Measurements from ENCODE around the gene ZC3H12A. TPM values are rescaled to one million over a fixed set of nuclear protein-coding genes. Genes with fewer than 3 reads are reported as not detected.

The ZC3H12A gene
- polyA plus RNA-seq, 3 donors = 5.2 to 155 (median 5.8) TPM

GRCh38 chr1:37446874-37447273, 27.5 kb upstream of the ZC3H12A start:
- peak overlapping the region in 1 of 7 donors; percentile 31 for H3K27ac Mint-ChIP-seq
- WGBS (ENCODE audit: insufficient coverage) = 94% methylated on average over 2 of the region's 6 CpGs

GRCh38 chr1:37448185-37448584, 26.2 kb upstream of the ZC3H12A start:
- Histone ChIP-seq H3K27ac (ENCODE audit: low read depth in 1 of 2, low read length in 2 of 2) (no peak overlapping the region), H3K4me2 (replicated peaks; ENCODE audit: extremely low read depth, low read length, poor library complexity, severe bottlenecking) (no peak overlapping the region), H3K4me1 (ENCODE audit: control insufficient read depth in 1 of 2, insufficient read depth in 2 of 2, low read length in 2 of 2) (peaks cover 11 to 23% of the 10 kb centered on the region in 2 donors), H3K9me3 (replicated peaks in 1 of 2; ENCODE audit: control insufficient read depth in 1 of 2, insufficient read depth in 1 of 2, low read length in 2 of 2) (no peaks in the 10 kb centered on the region), H3K79me2 (ENCODE audit: insufficient read depth, low read length) (no peaks in the 10 kb centered on the region), H3K27me3 (ENCODE audit: control insufficient read depth in 2 of 2, insufficient read depth in 2 of 2, low read length in 2 of 2) (peaks cover 0 to 4% of the 10 kb centered on the region in 2 donors), H3K4me3 (replicated peaks in 1 of 3; ENCODE audit: low read depth in 2 of 3, low read length in 3 of 3) (no peak overlapping the region), H4K20me1 (ENCODE audit: insufficient read depth, low read length) (no peaks in the 10 kb centered on the region), H3K9ac (ENCODE audit: insufficient read depth, low read length, poor library complexity, severe bottlenecking) (no peak overlapping the region), H2AFZ (ENCODE audit: insufficient read depth, low read depth, low read length, poor library complexity, severe bottlenecking) (no peak overlapping the region), H3K36me3 (replicated peaks in 1 of 2; ENCODE audit: control insufficient read depth in 1 of 2, insufficient read depth in 2 of 2, low read length in 2 of 2) (no peaks in the 10 kb centered on the region)
- intact Hi-C loops (cut with micrococcal nuclease) = no loop called here
- DNase-seq = no peak
- Mint-ChIP-seq H3K36me3 (no peaks in the 10 kb centered on the region), H3K27me3 (ENCODE audit: low read depth in 3 of 3) (peaks cover 5 to 8% (median 7%) of the 10 kb centered on the region in 3 donors), H3K4me3 (no peak overlapping the region), H3K4me1 (peaks cover 13% of the 10 kb centered on the region), H3K27ac (peak overlapping the region in 3 of 7 donors; percentile 7 to 75 (median 60)), H3K9me3 (no peaks in the 10 kb centered on the region)
- WGBS (ENCODE audit: insufficient coverage) = 71% methylated on average over 2 of the region's 2 CpGs
- TF ChIP-seq CTCF (IDR thresholded peaks at IDR 0.05) = no peak

More at GRCh38 chr1:37446874-37447273, 27.5 kb upstream of the ZC3H12A start:
- Histone ChIP-seq H3K4me2 (replicated peaks; ENCODE audit: extremely low read depth, low read length, poor library complexity, severe bottlenecking) (no peak overlapping the region), H2AFZ (ENCODE audit: insufficient read depth, low read depth, low read length, poor library complexity, severe bottlenecking) (no peak overlapping the region), H4K20me1 (ENCODE audit: insufficient read depth, low read length) (no peaks in the 10 kb centered on the region), H3K79me2 (ENCODE audit: insufficient read depth, low read length) (no peaks in the 10 kb centered on the region), H3K4me3 (replicated peaks in 1 of 3; ENCODE audit: low read depth in 2 of 3, low read length in 3 of 3) (no peak overlapping the region), H3K36me3 (replicated peaks in 1 of 2; ENCODE audit: control insufficient read depth in 1 of 2, insufficient read depth in 2 of 2, low read length in 2 of 2) (no peaks in the 10 kb centered on the region), H3K4me1 (ENCODE audit: control insufficient read depth in 1 of 2, insufficient read depth in 2 of 2, low read length in 2 of 2) (peaks cover 11 to 23% of the 10 kb centered on the region in 2 donors), H3K9me3 (replicated peaks in 1 of 2; ENCODE audit: control insufficient read depth in 1 of 2, insufficient read depth in 1 of 2, low read length in 2 of 2) (no peaks in the 10 kb centered on the region), H3K27ac (ENCODE audit: low read depth in 1 of 2, low read length in 2 of 2) (no peak overlapping the region), H3K9ac (ENCODE audit: insufficient read depth, low read length, poor library complexity, severe bottlenecking) (no peak overlapping the region), H3K27me3 (ENCODE audit: control insufficient read depth in 2 of 2, insufficient read depth in 2 of 2, low read length in 2 of 2) (peaks cover 0 to 6% of the 10 kb centered on the region in 2 donors)
- no peak overlapping the region for H3K4me3 Mint-ChIP-seq
- no peaks in the 10 kb centered on the region for H3K36me3 Mint-ChIP-seq
- H3K4me1 Mint-ChIP-seq = peaks cover 13% of the 10 kb centered on the region
- H3K27me3 Mint-ChIP-seq (ENCODE audit: low read depth in 3 of 3) = peaks cover 11 to 17% (median 15%) of the 10 kb centered on the region in 3 donors
- no peak for TF ChIP-seq CTCF (IDR thresholded peaks at IDR 0.05)
- H3K9me3 Mint-ChIP-seq = peaks cover 0 to 3% (median 0%) of the 10 kb centered on the region in 7 donors
- intact Hi-C loops (cut with micrococcal nuclease) = no loop called here
- DNase-seq = no peak

Measured in CD14-positive monocyte (primary cell).